IMR-90 (cell line): ENCODE data around the gene RNF217. TPM values are rescaled to one million over a fixed set of nuclear protein-coding genes. Genes with fewer than 3 reads are reported as not detected.

ENCODE experiments used
- ATAC-seq: fragments of 200-7000 bp; cut with Tn5 transposase; 2 replicates; pipeline ENCODE4 v1.9.1; 2020; ENCODE audit warnings: low read depth, mild to moderate bottlenecking, moderate library complexity
- BruUV-seq: library from RNA; stranded (reverse); fragments of 400-500 nt; replicated peaks from 2 replicates; lab custom pipeline; 2021; lab: Mats Ljungman, UMichigan
- CTCF ChIA-PET: fragments of 300-600 bp; formaldehyde crosslinking; extraction: SDS; loops from one replicate; lab custom pipeline; 2021; ENCODE audit warnings: antibody characterized with exemption; lab: Yijun Ruan, JAX
- POLR2A ChIA-PET: fragments of 300-600 bp; sonication (Branson Sonifier 250); formaldehyde crosslinking; loops from one replicate; lab custom pipeline; 2022; ENCODE audit warnings: antibody characterized with exemption; ENCODE audit not compliant: unreplicated experiment; lab: Charles Lee
- DNase-seq: peaks from one replicate; pipeline ENCODE4 v3.0.0; 2013
- H2AFZ ChIP-seq: replicated peaks from 2 replicates; pipeline ENCODE3; 2013; ENCODE audit warnings: low read length, mild to moderate bottlenecking; ENCODE audit not compliant: poor library complexity
- H2AK5ac ChIP-seq: 2 replicates; pipeline ENCODE4 v1.6.1; 2013; ENCODE audit warnings: low read depth, low read length, inconsistent platforms
- H2AK9ac ChIP-seq: replicated peaks from 2 replicates; pipeline ENCODE3; 2013; ENCODE audit warnings: mild to moderate bottlenecking, low read depth, low read length, moderate library complexity; ENCODE audit not compliant: poor library complexity
- H2BK120ac ChIP-seq: 2 replicates; pipeline ENCODE4 v1.6.1; 2013; ENCODE audit warnings: low read depth, low read length, inconsistent platforms
- H2BK15ac ChIP-seq: 3 replicates; pipeline ENCODE4 v1.6.1; 2013; ENCODE audit warnings: low read depth, low read length, inconsistent platforms
- H2BK20ac ChIP-seq: 2 replicates; pipeline ENCODE4 v1.6.1; 2013; ENCODE audit warnings: low read depth, mild to moderate bottlenecking, inconsistent platforms, low read length, moderate library complexity
- H2BK5ac ChIP-seq: 2 replicates; pipeline ENCODE4 v1.6.1; 2013; ENCODE audit warnings: mild to moderate bottlenecking, low read depth, low read length, inconsistent platforms; ENCODE audit not compliant: poor library complexity, severe bottlenecking
- H3K14ac ChIP-seq: replicated peaks from 2 replicates; pipeline ENCODE4 v1.6.1; 2013; ENCODE audit warnings: low read depth, low read length, inconsistent platforms
- H3K18ac ChIP-seq: 2 replicates; pipeline ENCODE4 v1.6.1; 2013; ENCODE audit warnings: low read depth, low read length, control low read depth
- H3K23ac ChIP-seq: 2 replicates; pipeline ENCODE4 v1.6.1; 2013; ENCODE audit warnings: low read depth, low read length, inconsistent platforms
- H3K27ac ChIP-seq: 2 replicates; pipeline ENCODE4 v1.5.1; 2013; ENCODE audit warnings: mild to moderate bottlenecking, control low read depth, low read length; ENCODE audit not compliant: insufficient read depth
- H3K27me3 ChIP-seq: 2 replicates; pipeline ENCODE4 v1.6.1; 2013; ENCODE audit warnings: low read length; ENCODE audit not compliant: control insufficient read depth, insufficient read depth
- H3K36me3 ChIP-seq: 2 replicates; pipeline ENCODE4 v1.6.1; 2013; ENCODE audit warnings: low read length, mixed read lengths; ENCODE audit not compliant: control insufficient read depth, insufficient read depth
- H3K4ac ChIP-seq: 2 replicates; pipeline ENCODE4 v1.6.1; 2013; ENCODE audit warnings: low read depth, low read length, inconsistent platforms
- H3K4me1 ChIP-seq: 2 replicates; pipeline ENCODE4 v1.6.1; 2013; ENCODE audit warnings: low read length, mixed read lengths; ENCODE audit not compliant: control insufficient read depth, insufficient read depth
- H3K4me2 ChIP-seq: 2 replicates; pipeline ENCODE4 v1.6.1; 2013; ENCODE audit warnings: low read depth, mild to moderate bottlenecking, control low read depth, low read length, moderate library complexity
- H3K4me3 ChIP-seq: 2 replicates; pipeline ENCODE4 v1.5.1; 2013; ENCODE audit warnings: low read depth, mild to moderate bottlenecking, control low read depth, low read length, moderate library complexity; ENCODE audit not compliant: insufficient read depth
- H3K56ac ChIP-seq: 2 replicates; pipeline ENCODE4 v1.6.1; 2013; ENCODE audit warnings: low read length, inconsistent platforms; ENCODE audit not compliant: insufficient read depth; ENCODE audit errors: extremely low read depth
- H3K79me1 ChIP-seq, 2 experiments: 2 replicates each; pipeline ENCODE4 v1.6.1; 2013; ENCODE audit warnings: low read length in 2 of 2, inconsistent platforms in 1 of 2, low read depth in 1 of 2
- H3K9ac ChIP-seq: 2 replicates; pipeline ENCODE4 v1.6.1; 2013; ENCODE audit warnings: low read depth, low read length, control low read depth
- H3K9me1 ChIP-seq: 2 replicates; pipeline ENCODE4 v1.6.1; 2013; ENCODE audit warnings: low read length, inconsistent platforms; ENCODE audit not compliant: insufficient read depth
- H3K9me3 ChIP-seq: 2 replicates; pipeline ENCODE4 v1.6.1; 2013; ENCODE audit warnings: low read length; ENCODE audit not compliant: control insufficient read depth, insufficient read depth
- H4K20me1 ChIP-seq: 2 replicates; pipeline ENCODE4 v1.6.1; 2013; ENCODE audit warnings: low read length, inconsistent platforms; ENCODE audit not compliant: insufficient read depth
- H4K5ac ChIP-seq: 2 replicates; pipeline ENCODE4 v1.6.1; 2013; ENCODE audit warnings: mild to moderate bottlenecking, low read depth, low read length, control low read depth
- H4K8ac ChIP-seq, 2 experiments: 2 replicates each; pipeline ENCODE4 v1.6.1; 2013; ENCODE audit warnings: low read depth in 2 of 2, low read length in 2 of 2, control low read depth in 1 of 2, inconsistent platforms in 1 of 2
- H4K91ac ChIP-seq: 2 replicates; pipeline ENCODE4 v1.6.1; 2013; ENCODE audit warnings: low read depth, low read length, inconsistent platforms; ENCODE audit not compliant: insufficient read depth
- BHLHE40 ChIP-seq: fragments of 150-350 bp; IDR thresholded peaks from 2 replicates; pipeline ENCODE4 v1.6.1; 2016; ENCODE audit warnings: mild to moderate bottlenecking, low read depth, low read length
- CEBPB ChIP-seq: IDR thresholded peaks from 2 replicates; pipeline ENCODE4 v1.6.1; 2012; ENCODE audit warnings: low read depth, low read length, improper control_type of control experiment
- CHD1 ChIP-seq: IDR thresholded peaks from 2 replicates; pipeline ENCODE4 v1.6.1; 2012; ENCODE audit warnings: low read depth, low read length, improper control_type of control experiment
- FOS ChIP-seq: fragments of 150-350 bp; IDR thresholded peaks from 2 replicates; pipeline ENCODE4 v1.6.1; 2016; ENCODE audit warnings: low read depth, low read length
- MAFK ChIP-seq: IDR thresholded peaks from 2 replicates; pipeline ENCODE4 v1.6.1; 2012; ENCODE audit warnings: low read depth, low read length, improper control_type of control experiment
- MAZ ChIP-seq: IDR thresholded peaks from 2 replicates; pipeline ENCODE4 v1.6.1; 2012; ENCODE audit warnings: low read depth, mild to moderate bottlenecking, low read length, improper control_type of control experiment, moderate library complexity, borderline replicate concordance
- MXI1 ChIP-seq: IDR thresholded peaks from 2 replicates; pipeline ENCODE4 v1.6.1; 2012; ENCODE audit warnings: low read depth, mild to moderate bottlenecking, low read length, moderate library complexity, borderline replicate concordance
- NFE2L2 ChIP-seq: fragments of 150-350 bp; IDR thresholded peaks from 2 replicates; pipeline ENCODE4 v1.6.1; 2016; ENCODE audit warnings: low read depth, mild to moderate bottlenecking, low read length
- POLR2A ChIP-seq: IDR thresholded peaks from 2 replicates; pipeline ENCODE4 v1.6.1; 2012; ENCODE audit warnings: mild to moderate bottlenecking, low read depth, low read length
- RAD21 ChIP-seq: IDR thresholded peaks from 2 replicates; pipeline ENCODE4 v1.6.1; 2012; ENCODE audit warnings: low read length, improper control_type of control experiment
- RCOR1 ChIP-seq: IDR thresholded peaks from 2 replicates; pipeline ENCODE4 v1.6.1; 2012; ENCODE audit warnings: mild to moderate bottlenecking, low read length, improper control_type of control experiment; ENCODE audit not compliant: insufficient replicate concordance
- RFX5 ChIP-seq: IDR thresholded peaks from 2 replicates; pipeline ENCODE4 v1.8.0; 2012; ENCODE audit warnings: low read depth, mild to moderate bottlenecking, low read length, moderate library complexity
- SMC3 ChIP-seq: fragments of 150-350 bp; IDR thresholded peaks from 2 replicates; pipeline ENCODE4 v1.6.1; 2016; ENCODE audit warnings: low read depth, mild to moderate bottlenecking, antibody characterized with exemption, low read length, moderate library complexity
- WGBS, 2 experiments: methylation state at CpG; one replicate each; pipeline versions ENCODE4 v1.1.5 to v1.1.7; 2013; ENCODE audit warnings: missing lambda C conversion rate in 2 of 2; ENCODE audit not compliant: insufficient read length in 1 of 2; ENCODE audit errors: extremely low coverage in 2 of 2; 5-methylcytosine and 5-hydroxymethylcytosine counted together
- dilution Hi-C: fragments of 300-500 bp; cut with HindIII; formaldehyde crosslinking; loops from one replicate; pipeline ENCODE4 v1.14.3; 2018; ENCODE audit warnings: low sequenced_read_pairs; ENCODE audit not compliant: unreplicated experiment
- in situ Hi-C: fragments of 300-500 bp; cut with MboI; formaldehyde crosslinking; loops from 3 replicates; pipeline ENCODE4 v1.14.3; 2019; ENCODE audit warnings: low sequenced_read_pairs, inconsistent platforms, mixed read lengths
- intact Hi-C: fragments of 100-400 bp; cut with micrococcal nuclease; formaldehyde crosslinking; loops from 2 replicates; pipeline ENCODE4 v1.10.0; 2022
- polyA plus RNA-seq, 3 experiments: library from polyadenylated mRNA; depleted of rRNA; stranded (reverse); fragments of >200 nt; gene quantifications; 2 replicates each; pipeline ENCODE4 v1.2.3, GENCODE V29; 2012; ENCODE audit warnings: low replicate concordance in 1 of 3
- total RNA-seq: library from RNA; depleted of rRNA; stranded (reverse); fragments of >200 nt; gene quantifications from 2 replicates; pipeline ENCODE4 v1.2.3, GENCODE V29; 2012
- TF ChIP-seq, protein P1 (sequence below): fragments of 150-350 bp; IDR thresholded peaks from 2 replicates; pipeline ENCODE4 v1.6.1; 2017; ENCODE audit warnings: mild to moderate bottlenecking, antibody characterized with exemption, low read length, low read depth
- TF ChIP-seq, protein P2 (sequence below): fragments of 150-350 bp; IDR thresholded peaks from 2 replicates; pipeline ENCODE4 v1.6.1; 2016; ENCODE audit warnings: low read depth, mild to moderate bottlenecking, low read length, moderate library complexity, borderline replicate concordance
- TF ChIP-seq, protein P3 (sequence below): conservative IDR thresholded peaks from 2 replicates; pipeline ENCODE4 v1.5.1; 2012; ENCODE audit warnings: mild to moderate bottlenecking, low read depth, low read length, improper control_type of control experiment

Gene RNF217
- total and polyA plus RNA-seq, 2 of the 4 experiments (the other 2 are of a cell fraction): 11.7 to 20.4 TPM

DNA sequence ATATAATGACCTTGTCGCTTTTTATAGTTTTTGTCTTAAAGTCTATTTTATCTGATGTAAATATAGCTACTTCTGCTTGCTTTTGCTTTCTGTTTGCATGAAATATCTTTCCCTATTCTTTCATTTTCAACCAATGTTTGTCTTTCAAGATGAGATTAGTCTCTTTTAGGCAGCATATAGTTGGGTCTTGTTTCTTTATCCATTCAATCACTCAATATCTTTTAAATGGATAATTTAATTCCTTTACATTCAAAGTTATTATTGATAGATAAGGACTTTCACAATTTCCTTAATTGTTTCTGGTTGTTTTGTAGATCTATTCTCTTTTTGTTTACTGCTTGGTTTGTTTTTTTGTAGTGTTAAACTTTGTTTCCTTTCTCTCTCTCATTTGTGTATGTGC, 147.8 kb downstream of the RNF217 start:
- WGBS, 2 experiments: no CpG with 5 or more reads among the region's 1 CpG
- no peak overlapping the region for H3K4ac ChIP-seq
- H4K20me1 ChIP-seq: no peaks in the 10 kb centered on the region
- H3K9me3 ChIP-seq: peaks cover 16% of the 10 kb centered on the region
- no peak overlapping the region for H4K91ac ChIP-seq
- in situ Hi-C loops (loop anchor here (5.0 to 25.0 kb wide), 2 partner anchors 148 to 238 kb away; partner anchors contain the start of gene RNF217), intact Hi-C loops (no loop called here), dilution Hi-C loops (no loop called here)
- no peak overlapping the region for H3K18ac ChIP-seq
- H4K5ac ChIP-seq: no peak overlapping the region
- no peak overlapping the region for H2BK15ac ChIP-seq
- H3K36me3 ChIP-seq: no peaks in the 10 kb centered on the region
- ChIA-PET POLR2A (no interaction called here), CTCF (no interaction called here)
- no peak overlapping the region for H2BK120ac ChIP-seq
- no peak overlapping the region for H2AK5ac ChIP-seq
- no peak overlapping the region for H2AFZ ChIP-seq
- H3K23ac ChIP-seq: no peak overlapping the region
- no peaks in the 10 kb centered on the region for H3K9me1 ChIP-seq
- H3K27me3 ChIP-seq: no peaks in the 10 kb centered on the region
- no peak overlapping the region for H3K56ac ChIP-seq
- no peak overlapping the region for H2BK20ac ChIP-seq
- no peak for TF ChIP-seq MAZ
- no peak for TF ChIP-seq RCOR1
- no peak for TF ChIP-seq MAFK
- TF ChIP-seq, protein P1, sequence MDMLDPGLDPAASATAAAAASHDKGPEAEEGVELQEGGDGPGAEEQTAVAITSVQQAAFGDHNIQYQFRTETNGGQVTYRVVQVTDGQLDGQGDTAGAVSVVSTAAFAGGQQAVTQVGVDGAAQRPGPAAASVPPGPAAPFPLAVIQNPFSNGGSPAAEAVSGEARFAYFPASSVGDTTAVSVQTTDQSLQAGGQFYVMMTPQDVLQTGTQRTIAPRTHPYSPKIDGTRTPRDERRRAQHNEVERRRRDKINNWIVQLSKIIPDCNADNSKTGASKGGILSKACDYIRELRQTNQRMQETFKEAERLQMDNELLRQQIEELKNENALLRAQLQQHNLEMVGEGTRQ: no peak
- TF ChIP-seq BHLHE40: no peak
- TF ChIP-seq SMC3: no peak
- TF ChIP-seq NFE2L2: no peak
- no peak for TF ChIP-seq RAD21
- TF ChIP-seq FOS: no peak
- TF ChIP-seq CEBPB: no peak
- TF ChIP-seq, protein P2, sequence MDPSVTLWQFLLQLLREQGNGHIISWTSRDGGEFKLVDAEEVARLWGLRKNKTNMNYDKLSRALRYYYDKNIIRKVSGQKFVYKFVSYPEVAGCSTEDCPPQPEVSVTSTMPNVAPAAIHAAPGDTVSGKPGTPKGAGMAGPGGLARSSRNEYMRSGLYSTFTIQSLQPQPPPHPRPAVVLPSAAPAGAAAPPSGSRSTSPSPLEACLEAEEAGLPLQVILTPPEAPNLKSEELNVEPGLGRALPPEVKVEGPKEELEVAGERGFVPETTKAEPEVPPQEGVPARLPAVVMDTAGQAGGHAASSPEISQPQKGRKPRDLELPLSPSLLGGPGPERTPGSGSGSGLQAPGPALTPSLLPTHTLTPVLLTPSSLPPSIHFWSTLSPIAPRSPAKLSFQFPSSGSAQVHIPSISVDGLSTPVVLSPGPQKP: no peak
- no peak for TF ChIP-seq RFX5
- TF ChIP-seq, protein P3, sequence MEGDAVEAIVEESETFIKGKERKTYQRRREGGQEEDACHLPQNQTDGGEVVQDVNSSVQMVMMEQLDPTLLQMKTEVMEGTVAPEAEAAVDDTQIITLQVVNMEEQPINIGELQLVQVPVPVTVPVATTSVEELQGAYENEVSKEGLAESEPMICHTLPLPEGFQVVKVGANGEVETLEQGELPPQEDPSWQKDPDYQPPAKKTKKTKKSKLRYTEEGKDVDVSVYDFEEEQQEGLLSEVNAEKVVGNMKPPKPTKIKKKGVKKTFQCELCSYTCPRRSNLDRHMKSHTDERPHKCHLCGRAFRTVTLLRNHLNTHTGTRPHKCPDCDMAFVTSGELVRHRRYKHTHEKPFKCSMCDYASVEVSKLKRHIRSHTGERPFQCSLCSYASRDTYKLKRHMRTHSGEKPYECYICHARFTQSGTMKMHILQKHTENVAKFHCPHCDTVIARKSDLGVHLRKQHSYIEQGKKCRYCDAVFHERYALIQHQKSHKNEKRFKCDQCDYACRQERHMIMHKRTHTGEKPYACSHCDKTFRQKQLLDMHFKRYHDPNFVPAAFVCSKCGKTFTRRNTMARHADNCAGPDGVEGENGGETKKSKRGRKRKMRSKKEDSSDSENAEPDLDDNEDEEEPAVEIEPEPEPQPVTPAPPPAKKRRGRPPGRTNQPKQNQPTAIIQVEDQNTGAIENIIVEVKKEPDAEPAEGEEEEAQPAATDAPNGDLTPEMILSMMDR: no peak
- no peak for TF ChIP-seq MXI1
- TF ChIP-seq CHD1: no peak
- no peak for TF ChIP-seq POLR2A
- ATAC-seq (no peak), DNase-seq (no peak)
- no peak overlapping the region for H4K8ac ChIP-seq
- H3K9ac ChIP-seq: no peak overlapping the region
- H3K79me1 ChIP-seq: no peaks in the 10 kb centered on the region
- H3K4me3 ChIP-seq: no peak overlapping the region
- H3K27ac ChIP-seq: no peak overlapping the region
- no peak overlapping the region for H2BK5ac ChIP-seq
- H3K4me2 ChIP-seq: no peak overlapping the region
- no peaks in the 10 kb centered on the region; the same call in 1 of the 2 replicates for H3K4me1 ChIP-seq
- H3K14ac ChIP-seq: no peak overlapping the region
- H2AK9ac ChIP-seq: no peak overlapping the region
- BruUV-seq: no TSS peak
